Uterus (tissue), 4 donors: ENCODE data around the gene STIM1. TPM values are rescaled to one million over a fixed set of nuclear protein-coding genes. Genes with fewer than 3 reads are reported as not detected.

Source experiments
- DNase-seq, 2 donors: peaks; one replicate each; pipeline ENCODE4 v3.0.0-alpha.2; 2019 to 2020
- H3K27ac ChIP-seq, 2 donors: fragments of 200-600 bp; sonication (generic); 1 replicate in 1 of 2; 2 replicates in 1 of 2; pipeline ENCODE4 v1.5.1; 2016 to 2018
- H3K27me3 ChIP-seq, 2 donors: fragments of 200-600 bp; sonication (generic); one replicate each; pipeline ENCODE4 v1.5.1; 2018 to 2019; ENCODE audit warnings: control low read depth in 1 of 2
- H3K36me3 ChIP-seq, 2 donors: fragments of 200-600 bp; sonication (generic); one replicate each; pipeline ENCODE4 v1.5.1; 2019; ENCODE audit warnings: control low read depth in 1 of 2
- H3K4me1 ChIP-seq, 2 donors: fragments of 200-600 bp; sonication (generic); one replicate each; pipeline ENCODE4 v1.5.1; 2018 to 2019; ENCODE audit warnings: control low read depth in 1 of 2
- H3K4me3 ChIP-seq, 2 donors: fragments of 200-600 bp; sonication (generic); 1 replicate in 1 of 2; 2 replicates in 1 of 2; pipeline ENCODE4 v1.5.1; 2018 to 2019; ENCODE audit warnings: mild to moderate bottlenecking in 1 of 2
- H3K9me3 ChIP-seq, 2 donors: fragments of 200-600 bp; sonication (generic); one replicate each; pipeline ENCODE4 v1.5.1; 2019; ENCODE audit warnings: control low read depth in 1 of 2
- POLR2A ChIP-seq, 2 donors: fragments of 450-650 bp; IDR thresholded peaks; one replicate each; pipeline ENCODE4 v1.6.1; 2016; ENCODE audit warnings: antibody characterized with exemption in 2 of 2, mild to moderate bottlenecking in 1 of 2, moderate library complexity in 1 of 2
- intact Hi-C: fragments of 100-400 bp; cut with DNase I; formaldehyde crosslinking; loops from one replicate; pipeline ENCODE4 v1.15.1; 2023; ENCODE audit warnings: low total_unique reads
- total RNA-seq, 4 donors: library from RNA; depleted of rRNA in 3 of 4; stranded (reverse); fragments of >200 nt in 3 of 4; gene quantifications; one replicate each; pipeline versions ENCODE4 v1.1.0 to v1.2.4, GENCODE V29; 2014 to 2023
- TF ChIP-seq, protein P1 (sequence below), 4 experiments: fragments of 200-600 bp in 2 of 4; fragments of 450-650 bp in 2 of 4; sonication (generic) in 2 of 4; IDR thresholded peaks; one replicate each; pipeline ENCODE4 v1.5.1; 2016 to 2019; ENCODE audit warnings: antibody characterized with exemption in 4 of 4, mild to moderate bottlenecking in 2 of 4, moderate library complexity in 1 of 4
- donor health status: DM: yes; HTN: yes; CAD: no.

The STIM1 gene
- total RNA-seq, 4 donors from 2014 or later: 37.6 to 114 (median 56.3) TPM

DNA sequence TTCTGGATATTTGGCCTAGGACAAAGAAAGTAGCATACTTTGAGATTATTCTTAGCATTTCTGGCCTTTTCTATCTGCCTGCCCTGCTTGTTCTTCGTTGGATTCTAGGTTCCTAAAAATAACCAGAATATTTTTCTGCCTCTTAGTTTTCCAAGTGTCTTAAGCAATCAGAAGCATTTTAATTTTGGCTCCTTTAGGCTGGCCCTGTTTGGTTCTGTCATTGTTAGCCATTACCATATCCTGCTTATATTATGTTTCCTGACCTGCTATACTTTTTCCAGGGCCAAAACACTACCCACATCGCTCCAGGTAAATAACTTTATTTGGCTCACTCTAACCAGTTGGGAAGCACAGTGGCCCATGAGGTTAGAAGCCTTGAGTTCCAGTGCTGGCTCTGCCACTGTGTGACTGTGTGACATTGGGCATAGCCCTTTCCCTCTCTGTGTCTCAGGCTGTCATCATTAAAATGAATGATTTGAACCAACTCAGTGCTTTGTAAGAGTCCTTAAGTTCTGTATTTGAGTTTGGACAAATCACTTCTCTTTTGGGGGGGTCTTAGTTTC, 91.1 kb downstream of the STIM1 start:
- H3K27ac ChIP-seq: peak overlapping the region; percentile 82 to 91
- no peak overlapping the region for H3K4me3 ChIP-seq
- H3K9me3 ChIP-seq: no peaks in the 10 kb centered on the region
- H3K27me3 ChIP-seq: no peaks in the 10 kb centered on the region
- DNase-seq: no peak
- TF ChIP-seq, protein P1, sequence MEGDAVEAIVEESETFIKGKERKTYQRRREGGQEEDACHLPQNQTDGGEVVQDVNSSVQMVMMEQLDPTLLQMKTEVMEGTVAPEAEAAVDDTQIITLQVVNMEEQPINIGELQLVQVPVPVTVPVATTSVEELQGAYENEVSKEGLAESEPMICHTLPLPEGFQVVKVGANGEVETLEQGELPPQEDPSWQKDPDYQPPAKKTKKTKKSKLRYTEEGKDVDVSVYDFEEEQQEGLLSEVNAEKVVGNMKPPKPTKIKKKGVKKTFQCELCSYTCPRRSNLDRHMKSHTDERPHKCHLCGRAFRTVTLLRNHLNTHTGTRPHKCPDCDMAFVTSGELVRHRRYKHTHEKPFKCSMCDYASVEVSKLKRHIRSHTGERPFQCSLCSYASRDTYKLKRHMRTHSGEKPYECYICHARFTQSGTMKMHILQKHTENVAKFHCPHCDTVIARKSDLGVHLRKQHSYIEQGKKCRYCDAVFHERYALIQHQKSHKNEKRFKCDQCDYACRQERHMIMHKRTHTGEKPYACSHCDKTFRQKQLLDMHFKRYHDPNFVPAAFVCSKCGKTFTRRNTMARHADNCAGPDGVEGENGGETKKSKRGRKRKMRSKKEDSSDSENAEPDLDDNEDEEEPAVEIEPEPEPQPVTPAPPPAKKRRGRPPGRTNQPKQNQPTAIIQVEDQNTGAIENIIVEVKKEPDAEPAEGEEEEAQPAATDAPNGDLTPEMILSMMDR (IDR thresholded peaks at IDR 0.05): no peak
- no peak for TF ChIP-seq POLR2A (IDR thresholded peaks at IDR 0.05)
- H3K4me1 ChIP-seq: peaks cover 11 to 25% of the 10 kb centered on the region in 2 donors
- H3K36me3 ChIP-seq: no peaks in the 10 kb centered on the region
- intact Hi-C loops: no loop called here

DNA sequence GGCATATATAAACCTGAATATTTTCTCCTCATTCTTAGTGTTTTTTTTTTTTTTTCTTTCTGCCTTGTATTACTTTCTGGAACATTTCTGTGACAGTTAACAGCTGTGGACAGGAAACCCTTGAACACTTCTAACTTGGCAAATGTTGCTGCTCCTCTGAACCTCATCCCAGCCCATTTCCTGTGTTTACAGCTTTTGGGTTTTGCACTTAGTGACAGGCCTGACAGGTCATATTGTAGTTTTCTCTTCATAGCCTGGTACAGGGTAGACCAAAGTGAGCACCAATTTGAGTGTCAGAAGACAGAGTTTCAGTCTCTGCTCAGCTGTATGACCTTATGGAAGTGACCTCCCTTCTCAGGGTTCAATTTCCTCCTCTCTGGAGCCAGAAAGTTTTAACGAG, 91.6 kb downstream of the STIM1 start:
- Histone ChIP-seq H3K9me3 (no peaks in the 10 kb centered on the region), H3K27me3 (no peaks in the 10 kb centered on the region), H3K4me1 (peaks cover 8 to 25% of the 10 kb centered on the region in 2 donors), H3K27ac (peak overlapping the region; percentile 82 to 91), H3K36me3 (no peaks in the 10 kb centered on the region), H3K4me3 (no peak overlapping the region)
- intact Hi-C loops: no loop called here
- TF ChIP-seq, protein P1 (IDR thresholded peaks at IDR 0.05): no peak
- TF ChIP-seq POLR2A (IDR thresholded peaks at IDR 0.05): no peak
- DNase-seq: peak; percentile 44 to 65

DNA sequence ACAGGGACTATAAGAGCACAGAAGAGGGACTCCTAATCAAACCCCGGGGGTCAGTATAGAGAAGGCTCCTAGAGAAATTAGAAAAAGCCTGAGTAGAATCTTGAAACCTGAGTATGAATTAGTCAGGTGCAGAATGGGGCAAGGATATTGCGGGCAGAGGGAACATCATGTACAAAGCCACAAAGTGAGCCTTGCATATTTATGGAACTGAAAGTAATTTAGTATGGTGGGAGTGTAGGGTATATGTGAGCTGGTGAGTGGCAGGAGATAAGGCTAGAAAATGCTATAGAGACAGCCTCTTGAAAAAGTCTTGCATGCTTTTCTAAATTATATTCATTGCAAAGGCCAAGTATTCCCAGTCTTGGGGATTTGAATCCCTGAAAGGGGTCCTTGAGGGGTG, 93.7 kb downstream of the STIM1 start:
- Histone ChIP-seq H3K36me3 (no peaks in the 10 kb centered on the region), H3K4me3 (no peak overlapping the region), H3K27ac (peak overlapping the region; percentile 82 to 91), H3K27me3 (no peaks in the 10 kb centered on the region), H3K4me1 (peaks cover 6 to 21% of the 10 kb centered on the region in 2 donors), H3K9me3 (no peaks in the 10 kb centered on the region)
- no peak for DNase-seq
- intact Hi-C loops: no loop called here
- TF ChIP-seq, protein P1 (IDR thresholded peaks at IDR 0.05): no peak
- TF ChIP-seq POLR2A (IDR thresholded peaks at IDR 0.05): no peak

DNA sequence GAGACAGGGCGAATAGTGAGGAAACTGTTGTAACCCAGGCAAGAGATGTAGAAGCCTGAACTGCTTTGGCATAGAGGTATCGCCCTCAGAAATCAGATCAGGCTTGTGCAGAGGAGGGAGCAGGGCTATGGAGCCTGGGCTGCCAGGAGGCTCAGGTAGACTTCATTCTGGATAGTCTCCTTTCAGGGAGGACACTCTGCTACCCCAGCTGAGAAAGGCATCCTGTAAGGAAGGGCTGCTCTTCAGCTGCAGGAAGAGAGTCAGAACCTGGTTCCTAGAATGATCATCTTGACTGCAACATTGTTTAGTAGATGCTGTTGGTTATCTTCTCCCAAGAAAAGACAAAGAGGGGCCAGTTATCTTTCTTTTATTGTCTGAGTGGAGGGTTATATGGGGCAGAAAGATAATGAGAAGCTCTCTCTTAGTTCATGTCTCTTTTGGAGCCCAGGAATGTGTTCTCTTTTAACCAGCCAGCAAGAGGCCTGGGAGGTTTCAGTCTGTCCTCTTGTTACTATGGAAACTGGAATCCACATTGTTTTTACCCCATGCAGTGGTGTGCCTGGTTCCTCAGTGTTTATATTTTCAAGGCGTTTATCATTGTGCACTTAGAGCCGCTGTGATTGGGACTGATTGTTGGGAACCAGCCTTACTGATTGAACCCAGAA, 95.7 kb downstream of the STIM1 start:
- H3K4me3 ChIP-seq: no peak overlapping the region
- H3K36me3 ChIP-seq: no peaks in the 10 kb centered on the region
- no peaks in the 10 kb centered on the region for H3K27me3 ChIP-seq
- peaks cover 6 to 16% of the 10 kb centered on the region in 2 donors for H3K4me1 ChIP-seq
- intact Hi-C loops: no loop called here
- DNase-seq: no peak
- TF ChIP-seq, protein P1 (IDR thresholded peaks at IDR 0.05): no peak
- TF ChIP-seq POLR2A (IDR thresholded peaks at IDR 0.05): no peak
- H3K9me3 ChIP-seq: no peaks in the 10 kb centered on the region
- peak overlapping the region; percentile 8 to 35 for H3K27ac ChIP-seq

DNA sequence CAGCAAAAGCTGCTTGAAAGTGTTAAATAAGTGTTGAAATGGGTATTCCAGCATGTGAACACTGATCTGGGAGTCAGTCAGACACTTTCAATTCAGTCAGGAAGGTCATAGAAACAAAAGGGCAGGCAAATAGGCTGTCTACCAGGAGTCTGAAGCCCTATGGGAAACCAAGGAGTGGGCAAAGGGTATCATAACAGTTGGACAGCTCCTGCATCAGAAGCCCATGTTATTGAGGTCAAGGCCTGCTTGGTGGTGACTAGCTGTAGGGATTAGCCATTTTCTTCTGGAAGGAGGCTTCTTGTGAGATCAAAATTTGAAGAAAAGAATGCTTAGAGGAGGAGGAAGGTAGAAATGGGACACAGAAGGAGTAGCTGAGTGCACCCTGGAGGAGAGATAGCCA, 97.3 kb downstream of the STIM1 start:
- Histone ChIP-seq H3K4me3 (no peak overlapping the region), H3K27me3 (no peaks in the 10 kb centered on the region), H3K4me1 (peaks cover 0 to 10% of the 10 kb centered on the region in 2 donors), H3K36me3 (no peaks in the 10 kb centered on the region), H3K27ac (no peak overlapping the region), H3K9me3 (no peaks in the 10 kb centered on the region)
- intact Hi-C loops: no loop called here
- TF ChIP-seq, protein P1 (IDR thresholded peaks at IDR 0.05): no peak
- TF ChIP-seq POLR2A (IDR thresholded peaks at IDR 0.05): no peak
- no peak for DNase-seq
